H9 (cell line): ENCODE measurements around the gene HMGN4. TPM values are rescaled to one million over a fixed set of nuclear protein-coding genes. Genes with fewer than 3 reads are reported as not detected.

ENCODE experiments used
- DNase-seq: peaks from one replicate; pipeline ENCODE4 v3.0.0-alpha.2; 2017
- H2AFZ ChIP-seq: one replicate; pipeline ENCODE4 v1.6.1; 2013; ENCODE audit warnings: mild to moderate bottlenecking, low read length, control low read depth, moderate library complexity
- H2AK5ac ChIP-seq: 2 replicates; pipeline ENCODE4 v1.6.1; 2013; ENCODE audit warnings: low read length, control low read depth, mixed read lengths; ENCODE audit not compliant: insufficient read length
- H2BK120ac ChIP-seq: one replicate; pipeline ENCODE4 v1.6.1; 2013; ENCODE audit warnings: low read depth, mild to moderate bottlenecking, low read length, control low read depth, inconsistent platforms; ENCODE audit not compliant: poor library complexity, severe bottlenecking
- H2BK12ac ChIP-seq: 2 replicates; pipeline ENCODE4 v1.6.1; 2013; ENCODE audit warnings: low read length, control low read depth, mixed read lengths, low read depth; ENCODE audit not compliant: insufficient read length
- H2BK15ac ChIP-seq: 2 replicates; pipeline ENCODE4 v1.6.1; 2013; ENCODE audit warnings: low read depth, low read length, control low read depth
- H2BK20ac ChIP-seq: one replicate; pipeline ENCODE4 v1.6.1; 2013; ENCODE audit warnings: low read depth, mild to moderate bottlenecking, low read length, control low read depth, inconsistent platforms; ENCODE audit not compliant: poor library complexity, severe bottlenecking
- H2BK5ac ChIP-seq: 2 replicates; pipeline ENCODE4 v1.6.1; 2013; ENCODE audit warnings: low read length, control low read depth, mixed read lengths; ENCODE audit not compliant: insufficient read length
- H3K14ac ChIP-seq: 2 replicates; pipeline ENCODE4 v1.6.1; 2013; ENCODE audit warnings: low read length, control low read depth; ENCODE audit not compliant: insufficient read depth
- H3K18ac ChIP-seq: 2 replicates; pipeline ENCODE4 v1.6.1; 2013; ENCODE audit warnings: low read depth, mild to moderate bottlenecking, mixed read lengths, low read length, control low read depth; ENCODE audit not compliant: insufficient read length
- H3K23ac ChIP-seq: 2 replicates; pipeline ENCODE4 v1.6.1; 2013; ENCODE audit warnings: low read length, control low read depth, mixed read lengths, low read depth; ENCODE audit not compliant: insufficient read length
- H3K23me2 ChIP-seq: 2 replicates; pipeline ENCODE4 v1.6.1; 2013; ENCODE audit warnings: low read depth, mild to moderate bottlenecking, mixed read lengths, low read length, control low read depth; ENCODE audit not compliant: insufficient read length, poor library complexity, severe bottlenecking
- H3K27ac ChIP-seq: 2 replicates; pipeline ENCODE4 v1.5.1; 2013; ENCODE audit warnings: low read length, control low read depth, mixed read lengths, low read depth; ENCODE audit not compliant: insufficient read length
- H3K27me3 ChIP-seq: 2 replicates; pipeline ENCODE4 v1.6.1; 2013; ENCODE audit warnings: low read length, control low read depth, inconsistent platforms; ENCODE audit not compliant: insufficient read depth
- H3K4ac ChIP-seq: 2 replicates; pipeline ENCODE4 v1.6.1; 2013; ENCODE audit warnings: low read depth, mild to moderate bottlenecking, control low read depth, inconsistent platforms, low read length, moderate library complexity
- H3K4me1 ChIP-seq: 2 replicates; pipeline ENCODE4 v1.6.1; 2013; ENCODE audit warnings: low read length, control low read depth, inconsistent platforms; ENCODE audit not compliant: insufficient read depth
- H3K4me2 ChIP-seq: 2 replicates; pipeline ENCODE4 v1.6.1; 2013; ENCODE audit warnings: low read length, control low read depth, mixed read lengths; ENCODE audit not compliant: insufficient read length, insufficient read depth
- H3K56ac ChIP-seq: 2 replicates; pipeline ENCODE4 v1.6.1; 2013; ENCODE audit warnings: low read depth, mild to moderate bottlenecking, mixed read lengths, low read length, control low read depth; ENCODE audit not compliant: insufficient read length
- H3K79me1 ChIP-seq: 2 replicates; pipeline ENCODE4 v1.6.1; 2013; ENCODE audit warnings: low read depth, mild to moderate bottlenecking, moderate library complexity, low read length, control low read depth, inconsistent platforms; ENCODE audit not compliant: insufficient read depth, poor library complexity, severe bottlenecking
- H3K79me2 ChIP-seq: 2 replicates; pipeline ENCODE4 v1.6.1; 2013; ENCODE audit warnings: low read length, control low read depth, inconsistent platforms; ENCODE audit not compliant: insufficient read depth
- H3K9ac ChIP-seq: 2 replicates; pipeline ENCODE4 v1.6.1; 2013; ENCODE audit warnings: low read length, control low read depth, mixed read lengths; ENCODE audit not compliant: insufficient read length; ENCODE audit errors: extremely low read depth
- H3K9me3 ChIP-seq: one replicate; pipeline ENCODE4 v1.6.1; 2013; ENCODE audit warnings: low read depth, low read length, inconsistent platforms; ENCODE audit not compliant: control insufficient read depth
- H3T11ph ChIP-seq: one replicate; pipeline ENCODE4 v1.6.1; 2013; ENCODE audit warnings: mild to moderate bottlenecking, low read length, control low read depth, inconsistent platforms
- H4K20me1 ChIP-seq: one replicate; pipeline ENCODE4 v1.6.1; 2013; ENCODE audit not compliant: control insufficient read depth, insufficient read length, insufficient read depth
- H4K5ac ChIP-seq: 2 replicates; pipeline ENCODE4 v1.6.1; 2013; ENCODE audit warnings: low read depth, mild to moderate bottlenecking, mixed read lengths, low read length, control low read depth; ENCODE audit not compliant: insufficient read length
- H4K8ac ChIP-seq: replicated peaks from 2 replicates; pipeline ENCODE4 v1.6.1; 2013; ENCODE audit warnings: low read length, control low read depth, mixed read lengths, low read depth; ENCODE audit not compliant: insufficient read length
- H4K91ac ChIP-seq: 2 replicates; pipeline ENCODE4 v1.6.1; 2013; ENCODE audit warnings: low read depth, mild to moderate bottlenecking, moderate library complexity, mixed read lengths, low read length, control low read depth; ENCODE audit not compliant: insufficient read length
- H3K27ac Mint-ChIP-seq, 3 experiments: 2 replicates in 2 of 3; 3 replicates in 1 of 3; pipeline ENCODE4 v1.8.0; 2020 to 2021; ENCODE audit warnings: mixed read lengths in 3 of 3, mild to moderate bottlenecking in 1 of 3, moderate library complexity in 1 of 3
- H3K27me3 Mint-ChIP-seq: 2 replicates; pipeline ENCODE4 v1.8.0; 2021; ENCODE audit warnings: low read depth, mild to moderate bottlenecking, moderate library complexity, mixed read lengths
- H3K36me3 Mint-ChIP-seq, 3 experiments: 2 replicates in 2 of 3; 3 replicates in 1 of 3; pipeline ENCODE4 v1.8.0; 2020 to 2021; ENCODE audit warnings: low read depth in 3 of 3, mixed read lengths in 3 of 3; ENCODE audit not compliant: insufficient read depth in 1 of 3
- H3K4me1 Mint-ChIP-seq, 2 experiments: 2 replicates each; pipeline ENCODE4 v1.8.0; 2020; ENCODE audit warnings: mixed read lengths in 2 of 2
- H3K4me3 Mint-ChIP-seq, 2 experiments: 2 replicates in 1 of 2; 3 replicates in 1 of 2; pipeline ENCODE4 v1.8.0; 2020 to 2021; ENCODE audit warnings: mild to moderate bottlenecking in 2 of 2, mixed read lengths in 2 of 2, moderate library complexity in 1 of 2
- H3K9me3 Mint-ChIP-seq, 2 experiments: 2 replicates in 1 of 2; 3 replicates in 1 of 2; pipeline ENCODE4 v1.8.0; 2020; ENCODE audit warnings: mild to moderate bottlenecking in 2 of 2, mixed read lengths in 2 of 2, moderate library complexity in 1 of 2
- WGBS: extraction: QIAGEN DNeasy Blood & Tissue Kit; methylation state at CpG from one replicate; pipeline ENCODE4 v1.1.7; 2013; ENCODE audit warnings: missing lambda C conversion rate, low lambda C conversion rate, mixed read lengths; ENCODE audit not compliant: insufficient read length; ENCODE audit errors: extremely low coverage; 5-methylcytosine and 5-hydroxymethylcytosine counted together
- total RNA-seq: library from RNA; stranded (reverse); gene quantifications from 2 replicates; pipeline ENCODE4 v1.2.1, GENCODE V29; 2021
- TF ChIP-seq, protein P1 (sequence below): fragments of 200-600 bp; sonication (generic); conservative IDR thresholded peaks from 3 replicates; pipeline ENCODE4 v1.8.0; 2021; ENCODE audit warnings: antibody characterized with exemption, mild to moderate bottlenecking

The HMGN4 gene
- total RNA-seq, 1 experiment from 2014 or later, result 50.4 TPM

DNA sequence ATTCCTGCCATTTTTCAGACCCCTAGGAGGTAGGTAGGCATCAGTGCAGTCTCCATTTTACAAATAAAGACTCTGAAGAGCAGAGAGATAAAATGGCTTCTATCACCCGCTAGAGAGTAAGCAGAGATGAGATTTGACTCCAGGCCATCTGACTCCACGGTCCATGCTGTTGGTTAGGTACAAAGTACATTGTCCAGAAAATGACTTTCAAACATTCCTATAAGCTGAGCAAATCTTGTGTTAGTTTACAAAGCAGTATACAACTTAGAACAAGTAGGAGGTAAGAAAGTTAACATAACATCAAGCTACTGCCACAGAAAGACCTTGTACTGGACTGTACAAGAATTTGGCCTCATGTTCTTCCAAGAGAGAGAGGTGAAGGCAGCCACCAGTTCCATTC, 23.2 kb upstream of the HMGN4 start:
- Histone ChIP-seq H2BK120ac (no peak overlapping the region), H2AK5ac (no peak overlapping the region), H3K56ac (no peak overlapping the region), H3K4me1 (no peaks in the 10 kb centered on the region), H2BK20ac (no peak overlapping the region), H3K27me3 (no peaks in the 10 kb centered on the region), H4K91ac (no peak overlapping the region), H3K79me2 (no peaks in the 10 kb centered on the region), H2BK12ac (no peak overlapping the region), H3K23ac (no peak overlapping the region), H3K9ac (no peak overlapping the region), H3T11ph (no peak overlapping the region), H4K20me1 (no peaks in the 10 kb centered on the region), H4K8ac (no peak overlapping the region), H2BK5ac (no peak overlapping the region), H3K14ac (no peak overlapping the region), H3K79me1 (no peaks in the 10 kb centered on the region), H3K23me2 (no peaks in the 10 kb centered on the region), H2AFZ (no peak overlapping the region), H3K4me2 (no peak overlapping the region), H2BK15ac (no peak overlapping the region), H3K4ac (no peak overlapping the region), H4K5ac (no peak overlapping the region), H3K27ac (no peak overlapping the region), H3K18ac (no peak overlapping the region), H3K9me3 (no peaks in the 10 kb centered on the region)
- H3K4me3 Mint-ChIP-seq, result no peak overlapping the region
- no peak for DNase-seq
- H3K9me3 Mint-ChIP-seq, result no peaks in the 10 kb centered on the region
- TF ChIP-seq, protein P1, sequence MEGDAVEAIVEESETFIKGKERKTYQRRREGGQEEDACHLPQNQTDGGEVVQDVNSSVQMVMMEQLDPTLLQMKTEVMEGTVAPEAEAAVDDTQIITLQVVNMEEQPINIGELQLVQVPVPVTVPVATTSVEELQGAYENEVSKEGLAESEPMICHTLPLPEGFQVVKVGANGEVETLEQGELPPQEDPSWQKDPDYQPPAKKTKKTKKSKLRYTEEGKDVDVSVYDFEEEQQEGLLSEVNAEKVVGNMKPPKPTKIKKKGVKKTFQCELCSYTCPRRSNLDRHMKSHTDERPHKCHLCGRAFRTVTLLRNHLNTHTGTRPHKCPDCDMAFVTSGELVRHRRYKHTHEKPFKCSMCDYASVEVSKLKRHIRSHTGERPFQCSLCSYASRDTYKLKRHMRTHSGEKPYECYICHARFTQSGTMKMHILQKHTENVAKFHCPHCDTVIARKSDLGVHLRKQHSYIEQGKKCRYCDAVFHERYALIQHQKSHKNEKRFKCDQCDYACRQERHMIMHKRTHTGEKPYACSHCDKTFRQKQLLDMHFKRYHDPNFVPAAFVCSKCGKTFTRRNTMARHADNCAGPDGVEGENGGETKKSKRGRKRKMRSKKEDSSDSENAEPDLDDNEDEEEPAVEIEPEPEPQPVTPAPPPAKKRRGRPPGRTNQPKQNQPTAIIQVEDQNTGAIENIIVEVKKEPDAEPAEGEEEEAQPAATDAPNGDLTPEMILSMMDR, result no peak
- no CpG with 5 or more reads among the region's 2 CpGs for WGBS
- no peak overlapping the region for H3K27ac Mint-ChIP-seq
- H3K36me3 Mint-ChIP-seq, result no peaks in the 10 kb centered on the region
- H3K4me1 Mint-ChIP-seq, result peaks cover 2 to 3% of the 10 kb centered on the region in 2 experiments; a peak in 3 of 4 replicates
- no peaks in the 10 kb centered on the region; the same call in 1 of the 2 replicates for H3K27me3 Mint-ChIP-seq
